ENCODE measurements around the gene SEMA4G.

DNA sequence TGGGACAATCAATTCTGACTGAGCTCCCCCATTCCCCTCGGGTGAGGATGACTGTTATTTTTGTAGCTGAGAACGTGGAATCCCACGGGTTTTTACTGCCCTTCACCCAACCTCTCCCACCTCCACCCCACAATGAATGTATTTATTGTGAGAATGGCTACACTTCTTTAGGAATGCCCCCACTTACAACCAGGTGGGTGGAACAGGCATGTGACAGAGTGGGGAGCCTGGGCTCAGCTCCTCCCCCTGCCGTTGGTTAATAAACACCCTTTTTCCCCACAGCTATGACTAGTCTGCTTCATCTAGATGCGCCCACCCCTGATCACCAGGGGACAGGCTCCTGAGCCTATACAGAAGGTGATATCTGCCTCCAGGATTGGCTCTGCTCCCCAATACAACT, 16.0 kb downstream of the SEMA4G start:
- TF ChIP-seq, protein P1, sequence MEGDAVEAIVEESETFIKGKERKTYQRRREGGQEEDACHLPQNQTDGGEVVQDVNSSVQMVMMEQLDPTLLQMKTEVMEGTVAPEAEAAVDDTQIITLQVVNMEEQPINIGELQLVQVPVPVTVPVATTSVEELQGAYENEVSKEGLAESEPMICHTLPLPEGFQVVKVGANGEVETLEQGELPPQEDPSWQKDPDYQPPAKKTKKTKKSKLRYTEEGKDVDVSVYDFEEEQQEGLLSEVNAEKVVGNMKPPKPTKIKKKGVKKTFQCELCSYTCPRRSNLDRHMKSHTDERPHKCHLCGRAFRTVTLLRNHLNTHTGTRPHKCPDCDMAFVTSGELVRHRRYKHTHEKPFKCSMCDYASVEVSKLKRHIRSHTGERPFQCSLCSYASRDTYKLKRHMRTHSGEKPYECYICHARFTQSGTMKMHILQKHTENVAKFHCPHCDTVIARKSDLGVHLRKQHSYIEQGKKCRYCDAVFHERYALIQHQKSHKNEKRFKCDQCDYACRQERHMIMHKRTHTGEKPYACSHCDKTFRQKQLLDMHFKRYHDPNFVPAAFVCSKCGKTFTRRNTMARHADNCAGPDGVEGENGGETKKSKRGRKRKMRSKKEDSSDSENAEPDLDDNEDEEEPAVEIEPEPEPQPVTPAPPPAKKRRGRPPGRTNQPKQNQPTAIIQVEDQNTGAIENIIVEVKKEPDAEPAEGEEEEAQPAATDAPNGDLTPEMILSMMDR (tag by site-specific recombination; IDR thresholded peaks at IDR 0.05): no peak
- TF ChIP-seq ZBTB17 (tag by site-specific recombination; IDR thresholded peaks at IDR 0.05): no peak
- no peak for TF ChIP-seq ZBTB8A (tag by site-specific recombination; IDR thresholded peaks at IDR 0.05)
- TF ChIP-seq, protein P2, sequence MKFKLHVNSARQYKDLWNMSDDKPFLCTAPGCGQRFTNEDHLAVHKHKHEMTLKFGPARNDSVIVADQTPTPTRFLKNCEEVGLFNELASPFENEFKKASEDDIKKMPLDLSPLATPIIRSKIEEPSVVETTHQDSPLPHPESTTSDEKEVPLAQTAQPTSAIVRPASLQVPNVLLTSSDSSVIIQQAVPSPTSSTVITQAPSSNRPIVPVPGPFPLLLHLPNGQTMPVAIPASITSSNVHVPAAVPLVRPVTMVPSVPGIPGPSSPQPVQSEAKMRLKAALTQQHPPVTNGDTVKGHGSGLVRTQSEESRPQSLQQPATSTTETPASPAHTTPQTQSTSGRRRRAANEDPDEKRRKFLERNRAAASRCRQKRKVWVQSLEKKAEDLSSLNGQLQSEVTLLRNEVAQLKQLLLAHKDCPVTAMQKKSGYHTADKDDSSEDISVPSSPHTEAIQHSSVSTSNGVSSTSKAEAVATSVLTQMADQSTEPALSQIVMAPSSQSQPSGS (tag by site-specific recombination; IDR thresholded peaks at IDR 0.05; ENCODE audit: low read depth): no peak
- TF ChIP-seq TCF7L2 (IDR thresholded peaks at IDR 0.05; ENCODE audit: borderline replicate concordance, low read depth, low read length): no peak
- TF ChIP-seq ZNF423 (tag by site-specific recombination; IDR thresholded peaks at IDR 0.05): no peak
- no peak for TF ChIP-seq ZNF10 (tag by site-specific recombination; IDR thresholded peaks at IDR 0.05)
- TF ChIP-seq, protein P3, sequence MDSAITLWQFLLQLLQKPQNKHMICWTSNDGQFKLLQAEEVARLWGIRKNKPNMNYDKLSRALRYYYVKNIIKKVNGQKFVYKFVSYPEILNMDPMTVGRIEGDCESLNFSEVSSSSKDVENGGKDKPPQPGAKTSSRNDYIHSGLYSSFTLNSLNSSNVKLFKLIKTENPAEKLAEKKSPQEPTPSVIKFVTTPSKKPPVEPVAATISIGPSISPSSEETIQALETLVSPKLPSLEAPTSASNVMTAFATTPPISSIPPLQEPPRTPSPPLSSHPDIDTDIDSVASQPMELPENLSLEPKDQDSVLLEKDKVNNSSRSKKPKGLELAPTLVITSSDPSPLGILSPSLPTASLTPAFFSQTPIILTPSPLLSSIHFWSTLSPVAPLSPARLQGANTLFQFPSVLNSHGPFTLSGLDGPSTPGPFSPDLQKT (IDR thresholded peaks at IDR 0.05; ENCODE audit: borderline replicate concordance, low read depth, low read length): no peak
- TF ChIP-seq OVOL3 (tag by site-specific recombination; IDR thresholded peaks at IDR 0.05): no peak
- no peak for TF ChIP-seq ZNF768 (tag by site-specific recombination; IDR thresholded peaks at IDR 0.05)
- no peak for TF ChIP-seq BCL11A (tag by site-specific recombination; IDR thresholded peaks at IDR 0.05; ENCODE audit: low read depth)

Measured in HEK293 (cell line).